H1 (cell line): ENCODE data around the gene ZNF648. TPM values are rescaled to one million over a fixed set of nuclear protein-coding genes. Genes with fewer than 3 reads are reported as not detected.

Experiments
- CTCF ChIA-PET: fragments of 300-600 bp; sonication (Branson Sonifier 250); formaldehyde crosslinking; loops from one replicate; lab custom pipeline; 2021; ENCODE audit not compliant: partially characterized antibody; lab: Charles Lee
- POLR2A ChIA-PET: fragments of 300-600 bp; sonication (Branson Sonifier 250); formaldehyde crosslinking; loops from one replicate; lab custom pipeline; 2021; ENCODE audit warnings: inconsistent platforms; ENCODE audit not compliant: partially characterized antibody; lab: Charles Lee
- DNase-seq, 2 experiments: peaks; one replicate each; pipeline versions ENCODE4 v3.0.0 to v3.0.0-alpha.2; 2010 to 2022; ENCODE audit warnings: low spot score in 2 of 2, low read depth in 1 of 2, mixed read lengths in 1 of 2
- FAIRE-seq: peaks from 2 replicates; lab custom pipeline; 2011; peaks lifted over from hg19 to GRCh38; lab: Jason Lieb, UNC
- H2AFZ ChIP-seq: 2 replicates; pipeline ENCODE4 v1.8.1; 2012; ENCODE audit warnings: low read length, inconsistent platforms
- H2AK5ac ChIP-seq: 2 replicates; pipeline ENCODE4 v1.6.1; 2013; ENCODE audit warnings: low read depth, low read length
- H2BK120ac ChIP-seq: replicated peaks from 2 replicates; pipeline ENCODE3; 2013; ENCODE audit warnings: low read depth, low read length, inconsistent platforms
- H2BK12ac ChIP-seq: 2 replicates; pipeline ENCODE4 v1.6.1; 2013; ENCODE audit warnings: low read depth, low read length
- H2BK15ac ChIP-seq: 2 replicates; pipeline ENCODE4 v1.6.1; 2013; ENCODE audit warnings: low read length
- H2BK20ac ChIP-seq: 2 replicates; pipeline ENCODE4 v1.6.1; 2013; ENCODE audit warnings: low read length
- H2BK5ac ChIP-seq: 2 replicates; pipeline ENCODE4 v1.6.1; 2013; ENCODE audit warnings: low read depth, low read length
- H3K14ac ChIP-seq: 2 replicates; pipeline ENCODE4 v1.6.1; 2013; ENCODE audit warnings: inconsistent platforms; ENCODE audit not compliant: insufficient read length
- H3K18ac ChIP-seq: 2 replicates; pipeline ENCODE4 v1.6.1; 2013; ENCODE audit warnings: low read length; ENCODE audit errors: extremely low read depth
- H3K23ac ChIP-seq: 2 replicates; pipeline ENCODE4 v1.6.1; 2013; ENCODE audit warnings: inconsistent platforms; ENCODE audit not compliant: insufficient read length
- H3K23me2 ChIP-seq: 2 replicates; pipeline ENCODE4 v1.6.1; 2013; ENCODE audit warnings: low read depth, low read length
- H3K27ac ChIP-seq: 2 replicates; pipeline ENCODE4 v1.6.1; 2011; ENCODE audit warnings: low read depth, low read length, inconsistent platforms
- H3K27me3 ChIP-seq, 4 experiments: replicated peaks in 1 of 4; 1 replicate in 1 of 4; 2 replicates in 3 of 4; pipeline versions ENCODE4 v1.6.1 to v1.8.1; 2011 to 2013; ENCODE audit warnings: low read length in 3 of 4, mild to moderate bottlenecking in 3 of 4, inconsistent platforms in 2 of 4, mixed read lengths in 2 of 4, moderate library complexity in 1 of 4; ENCODE audit not compliant: control insufficient read depth in 3 of 4, insufficient read depth in 3 of 4; ENCODE audit errors: extremely low read depth in 1 of 4
- H3K36me3 ChIP-seq, 4 experiments: 2 replicates each; pipeline versions ENCODE4 v1.6.1 to v1.8.1; 2011 to 2013; ENCODE audit warnings: mild to moderate bottlenecking in 4 of 4, low read length in 3 of 4, moderate library complexity in 2 of 4, control low read depth in 1 of 4, inconsistent platforms in 1 of 4; ENCODE audit not compliant: insufficient read depth in 4 of 4, control insufficient read depth in 2 of 4
- H3K4ac ChIP-seq: replicated peaks from 2 replicates; pipeline ENCODE3; 2013; ENCODE audit warnings: low read length, low read depth, mixed read lengths, inconsistent platforms; ENCODE audit not compliant: insufficient read length
- H3K4me1 ChIP-seq, 4 experiments: replicated peaks in 1 of 4; 1 replicate in 1 of 4; 2 replicates in 3 of 4; pipeline versions ENCODE4 v1.6.1 to v1.8.1; 2011 to 2013; ENCODE audit warnings: low read length in 3 of 4, inconsistent platforms in 2 of 4, mixed read lengths in 1 of 4; ENCODE audit not compliant: insufficient read depth in 4 of 4, control insufficient read depth in 3 of 4
- H3K4me2 ChIP-seq, 2 experiments: 2 replicates each; pipeline versions ENCODE4 v1.6.1 to v1.8.1; 2011 to 2013; ENCODE audit warnings: low read depth in 2 of 2, low read length in 2 of 2, control low read depth in 1 of 2, inconsistent platforms in 1 of 2, mild to moderate bottlenecking in 1 of 2; ENCODE audit not compliant: insufficient read depth in 1 of 2
- H3K4me3 ChIP-seq, 4 experiments: fragments of 200-600, 300-600 bp in 1 of 4; sonication (generic), shearing (Covaris generic), sonication (Bioruptor Twin) in 1 of 4; 2 replicates each; pipeline versions ENCODE4 v1.5.1 to v1.8.1; 2011 to 2016; ENCODE audit warnings: low read length in 4 of 4, low read depth in 3 of 4, control low read depth in 2 of 4, inconsistent platforms in 2 of 4, mild to moderate bottlenecking in 2 of 4, mixed read lengths in 1 of 4, moderate library complexity in 1 of 4; ENCODE audit not compliant: insufficient read depth in 2 of 4; ENCODE audit errors: extremely low read depth in 1 of 4
- H3K56ac ChIP-seq: replicated peaks from 2 replicates; pipeline ENCODE3; 2013; ENCODE audit warnings: low read depth, mild to moderate bottlenecking, mixed read lengths, low read length, inconsistent platforms; ENCODE audit not compliant: insufficient read length
- H3K79me1 ChIP-seq: 2 replicates; pipeline ENCODE4 v1.6.1; 2013; ENCODE audit warnings: low read depth, low read length, control low read depth
- H3K79me2 ChIP-seq, 2 experiments: 2 replicates each; pipeline versions ENCODE4 v1.6.1 to v1.8.1; 2012 to 2013; ENCODE audit warnings: low read length in 2 of 2, mild to moderate bottlenecking in 2 of 2, inconsistent platforms in 1 of 2; ENCODE audit not compliant: insufficient read depth in 2 of 2, control insufficient read depth in 1 of 2
- H3K9ac ChIP-seq, 4 experiments: replicated peaks in 1 of 4; 1 replicate in 1 of 4; 2 replicates in 3 of 4; pipeline versions ENCODE4 v1.6.1 to v1.8.1; 2011 to 2013; ENCODE audit warnings: low read depth in 3 of 4, low read length in 3 of 4, control low read depth in 2 of 4, mild to moderate bottlenecking in 2 of 4, moderate library complexity in 2 of 4, inconsistent platforms in 1 of 4; ENCODE audit errors: extremely low read depth in 1 of 4
- H3K9me3 ChIP-seq, 2 experiments: 2 replicates each; pipeline versions ENCODE4 v1.6.1 to v1.8.1; 2012 to 2013; ENCODE audit warnings: mild to moderate bottlenecking in 2 of 2, moderate library complexity in 2 of 2, control low read depth in 1 of 2, inconsistent platforms in 1 of 2, low read depth in 1 of 2, low read length in 1 of 2, mixed read lengths in 1 of 2; ENCODE audit not compliant: insufficient read depth in 2 of 2
- H4K20me1 ChIP-seq, 2 experiments: replicated peaks in 1 of 2; 2 replicates each; pipeline versions ENCODE3 to v1.8.1; 2011 to 2013; ENCODE audit warnings: inconsistent platforms in 2 of 2, low read length in 2 of 2, mild to moderate bottlenecking in 1 of 2; ENCODE audit not compliant: insufficient read depth in 2 of 2, control insufficient read depth in 1 of 2
- H4K5ac ChIP-seq: 2 replicates; pipeline ENCODE4 v1.6.1; 2013; ENCODE audit warnings: low read length, low read depth, mixed read lengths, inconsistent platforms; ENCODE audit not compliant: insufficient read length
- H4K8ac ChIP-seq: 2 replicates; pipeline ENCODE4 v1.8.0; 2013; ENCODE audit warnings: mild to moderate bottlenecking, moderate library complexity, low read length, inconsistent platforms; ENCODE audit not compliant: insufficient read depth; ENCODE audit errors: extremely low read depth
- H4K91ac ChIP-seq: replicated peaks from 2 replicates; pipeline ENCODE3; 2013; ENCODE audit warnings: low read length, mixed read lengths, inconsistent platforms; ENCODE audit not compliant: insufficient read length
- GABPA ChIP-seq: IDR thresholded peaks from 2 replicates; pipeline ENCODE4 v1.6.1; 2011; ENCODE audit warnings: mild to moderate bottlenecking, low read length, moderate library complexity, borderline replicate concordance; ENCODE audit not compliant: insufficient read depth
- KDM5A ChIP-seq: fragments of 200-600 bp; IDR thresholded peaks from 2 replicates; pipeline ENCODE4 v1.7.1; 2012; ENCODE audit warnings: mild to moderate bottlenecking, low read length, inconsistent platforms, mixed read lengths
- SUZ12 ChIP-seq: fragments of 200-600 bp; sonication (generic); IDR thresholded peaks from 2 replicates; pipeline ENCODE4 v1.6.1; 2012; ENCODE audit warnings: mild to moderate bottlenecking, inconsistent platforms, low read length, moderate library complexity, mixed read lengths
- WGBS, 2 experiments: shearing (Covaris generic) in 1 of 2; methylation state at CpG; one replicate each; pipeline versions ENCODE4 v1.1.6 to v1.1.7; 2013 to 2015; ENCODE audit warnings: low lambda C conversion rate in 2 of 2, mixed read lengths in 2 of 2, inconsistent platforms in 1 of 2, low coverage in 1 of 2, missing lambda C conversion rate in 1 of 2; ENCODE audit not compliant: insufficient replicate concordance in 2 of 2, insufficient coverage in 1 of 2, insufficient read length in 1 of 2; ENCODE audit errors: extremely low coverage in 1 of 2, missing lambda C conversion rate in 1 of 2; 5-methylcytosine and 5-hydroxymethylcytosine counted together
- polyA plus RNA-seq, 7 experiments: library from polyadenylated mRNA; depleted of rRNA in 3 of 7; stranded (reverse) in 5 of 7; unstranded in 2 of 7; fragments of >200 nt in 5 of 7; fragments of 200-250 nt in 2 of 7; gene quantifications; 1 replicate in 5 of 7; 2 replicates in 1 of 7; 4 replicates in 1 of 7; pipeline versions ENCODE4 v1.2.1 to v1.2.3, GENCODE V29; 2011 to 2013; ENCODE audit warnings: missing spikeins in 2 of 7, mixed read lengths in 2 of 7
- total RNA-seq: library from RNA; stranded (reverse); fragmentation: NEBNext Ultra II Directional; extraction: Animal tissue kit (Norgen Biotek cat#: 25700); gene quantifications from 2 replicates; pipeline ENCODE4 v1.2.1, GENCODE V29; 2021

Gene ZNF648
- total and polyA plus RNA-seq, 2 of the 8 experiments (the other 6 are each of a cell fraction or from before 2014, with no cell fraction given) = 0.20 to 0.53 TPM

- ChIA-PET CTCF (interaction anchor here (0.6 to 1.5 kb wide), 5 partner anchors 19 to 348 kb away, joined by 3 to 6 read pairs (median 3); no protein-coding TSS in a partner anchor), POLR2A (no interaction called here)
- Histone ChIP-seq H3K9ac (no peak overlapping the region), H3K4me2 (no peak overlapping the region), H4K91ac (no peak overlapping the region), H4K5ac (no peak overlapping the region), H2BK15ac (no peak overlapping the region), H3K23me2 (no peaks in the 10 kb centered on the region), H3K4me1 (no peaks in the 10 kb centered on the region; a peak in 3 of 7 replicates), H3K14ac (no peak overlapping the region), H2BK20ac (no peak overlapping the region), H3K27ac (no peak overlapping the region), H3K23ac (no peak overlapping the region), H3K27me3 (peaks cover 0 to 7% (median 4%) of the 10 kb centered on the region in 4 experiments; a peak in 3 of 7 replicates), H3K4me3 (no peak overlapping the region), H2BK120ac (no peak overlapping the region), H2AFZ (no peak overlapping the region), H3K36me3 (no peaks in the 10 kb centered on the region), H4K20me1 (no peaks in the 10 kb centered on the region), H2BK12ac (no peak overlapping the region)
- FAIRE-seq = no peak
- 94% methylated on average over 1 of the region's 1 CpG; no CpG with 5 or more reads in 1 of the 2 experiments for WGBS, 2 experiments
- TF ChIP-seq GABPA = no peak
- no peak for TF ChIP-seq SUZ12
- no peak for TF ChIP-seq KDM5A
- TF ChIP-seq, all 59 proteins: peak for 0
- Histone ChIP-seq H3K4ac (no peak overlapping the region), H3K79me1 (no peaks in the 10 kb centered on the region), H2AK5ac (no peak overlapping the region), H2BK5ac (no peak overlapping the region), H3K79me2 (no peaks in the 10 kb centered on the region), H3K56ac (no peak overlapping the region), H3K9me3 (no peaks in the 10 kb centered on the region), H4K8ac (no peak overlapping the region), H3K18ac (no peak overlapping the region)
- no peak for DNase-seq
Observed at GRCh38 chr1:182062223-182062622, 711 bp upstream of the ZNF648 start.
